Effector memory CD4-positive, alpha-beta T cell (primary cell): ENCODE data around the gene BORCS6.

Source experiments
- DNase-seq, 3 donors: peaks; one replicate each; pipeline ENCODE4 v3.0.0-alpha.2; 2020
- H3K27ac ChIP-seq: 2 replicates; pipeline ENCODE4 v1.7.0; 2013; ENCODE audit warnings: mild to moderate bottlenecking, low read length, moderate library complexity; ENCODE audit not compliant: insufficient read depth, poor library complexity, severe bottlenecking
- H3K27me3 ChIP-seq: replicated peaks from 2 replicates; pipeline ENCODE4 v1.7.0; 2013; ENCODE audit warnings: mild to moderate bottlenecking, low read length; ENCODE audit not compliant: insufficient read depth, control insufficient read depth, poor library complexity, severe bottlenecking
- H3K36me3 ChIP-seq: 2 replicates; pipeline ENCODE4 v1.7.0; 2013; ENCODE audit warnings: mild to moderate bottlenecking, low read length, moderate library complexity; ENCODE audit not compliant: control insufficient read depth, insufficient read depth
- H3K4me1 ChIP-seq: 2 replicates; pipeline ENCODE4 v1.7.0; 2013; ENCODE audit warnings: low read length, mild to moderate bottlenecking; ENCODE audit not compliant: control insufficient read depth, insufficient read depth, poor library complexity, severe bottlenecking
- H3K4me3 ChIP-seq: 2 replicates; pipeline ENCODE4 v1.7.0; 2013; ENCODE audit warnings: low read length, low read depth, mild to moderate bottlenecking; ENCODE audit not compliant: insufficient read depth, poor library complexity, severe bottlenecking
- H3K9me3 ChIP-seq: 2 replicates; pipeline ENCODE4 v1.7.0; 2013; ENCODE audit warnings: mild to moderate bottlenecking, low read length, moderate library complexity; ENCODE audit not compliant: control insufficient read depth

The BORCS6 gene

DNA sequence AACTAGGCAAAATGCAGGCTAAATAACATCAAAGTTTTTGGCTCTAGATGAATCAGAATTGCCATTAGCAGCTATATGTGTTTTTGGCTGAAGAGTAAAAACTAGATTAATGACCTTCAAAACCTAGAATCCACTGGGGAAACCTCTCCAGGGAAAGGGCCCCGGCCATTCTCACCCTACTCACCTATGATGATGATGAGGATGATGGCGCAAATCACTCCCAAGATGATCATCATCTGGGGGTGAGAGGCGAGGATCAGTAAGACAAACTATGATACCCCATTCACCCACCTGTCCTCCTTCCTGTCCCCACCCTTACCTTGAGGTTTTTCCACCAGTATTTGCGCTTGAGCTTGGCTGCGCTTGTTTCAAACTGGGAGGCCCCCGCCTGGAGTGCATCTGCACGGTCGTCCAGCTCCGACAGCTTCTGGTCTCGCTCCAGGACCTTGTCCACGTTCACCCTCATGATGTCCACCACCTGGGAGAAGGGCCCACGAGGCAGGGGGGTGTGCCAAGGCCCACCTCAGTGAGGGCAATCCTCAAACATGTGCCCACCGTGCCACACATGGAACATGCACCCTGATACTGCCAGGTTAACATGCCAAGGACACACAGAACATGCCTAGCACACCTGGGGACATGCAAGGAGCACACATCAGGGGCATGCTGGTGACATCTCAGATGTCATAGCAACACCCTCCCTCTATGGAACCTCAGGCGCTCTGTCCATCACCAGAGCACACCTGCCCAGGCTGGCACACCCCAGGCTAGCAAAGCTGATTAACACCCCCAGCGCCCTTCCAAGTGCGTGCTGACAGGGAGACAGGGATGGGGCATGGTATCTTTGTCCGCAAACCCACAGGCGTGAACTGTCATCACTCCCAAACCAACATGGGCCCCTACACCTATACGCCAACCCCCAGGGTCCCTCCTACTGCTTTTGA, 28.4 kb downstream of the BORCS6 start:
- peaks cover 48% of the 10 kb centered on the region for H3K4me1 ChIP-seq
- peak overlapping the region; percentile 95 for H3K4me3 ChIP-seq
- DNase-seq = no peak
- no peaks in the 10 kb centered on the region for H3K9me3 ChIP-seq
- H3K27ac ChIP-seq = peak overlapping the region; percentile 97
- H3K27me3 ChIP-seq = no peaks in the 10 kb centered on the region
- H3K36me3 ChIP-seq = peaks cover 27% of the 10 kb centered on the region

DNA sequence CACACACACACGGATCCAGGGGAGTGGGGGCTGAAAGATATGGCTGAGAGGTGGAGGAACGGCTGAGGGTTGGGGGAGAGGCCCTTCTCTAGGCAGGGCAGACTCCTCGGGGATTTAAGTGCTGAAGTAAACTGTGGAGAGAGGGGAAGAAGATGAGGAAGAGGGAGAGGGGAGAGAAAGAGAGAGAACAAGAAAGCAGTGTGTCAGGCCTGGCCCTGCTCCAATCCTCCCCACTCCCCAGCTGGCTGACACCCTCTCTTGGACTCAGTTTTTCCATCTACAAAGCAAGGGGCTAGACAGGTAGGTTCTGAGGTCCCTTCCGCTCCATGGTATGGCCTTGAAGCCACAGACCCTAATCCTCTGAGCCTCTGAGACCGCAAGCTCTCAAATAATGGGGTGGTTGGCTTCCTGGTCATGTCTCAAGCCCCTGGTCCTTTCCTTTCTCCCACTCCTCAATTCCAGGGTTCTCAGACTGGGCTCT, 29.2 kb downstream of the BORCS6 start:
- no peak for DNase-seq
- no peaks in the 10 kb centered on the region for H3K27me3 ChIP-seq
- no peaks in the 10 kb centered on the region for H3K9me3 ChIP-seq
- H3K4me1 ChIP-seq = peaks cover 48% of the 10 kb centered on the region
- peak overlapping the region; percentile 97 for H3K27ac ChIP-seq
- no peak overlapping the region for H3K4me3 ChIP-seq
- peaks cover 27% of the 10 kb centered on the region for H3K36me3 ChIP-seq

DNA sequence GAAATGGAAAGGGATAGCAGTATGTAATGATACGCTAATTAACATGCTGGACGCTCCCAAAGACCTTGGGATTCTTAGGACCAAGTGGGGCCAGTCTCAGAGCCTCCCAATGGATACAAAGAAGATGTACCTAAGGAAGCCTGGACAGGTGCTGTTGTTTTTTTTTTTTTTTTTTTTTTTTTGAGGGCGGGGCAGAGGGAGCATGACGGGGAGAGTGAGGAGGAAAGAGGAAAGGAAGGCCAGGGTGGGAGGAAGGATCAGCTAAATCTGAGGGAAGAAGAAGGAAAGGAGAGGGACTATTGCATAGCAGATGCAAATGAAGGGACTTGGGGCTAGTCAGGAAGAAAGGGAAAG, 29.8 kb downstream of the BORCS6 start:
- Histone ChIP-seq H3K36me3 (peaks cover 27% of the 10 kb centered on the region), H3K27me3 (no peaks in the 10 kb centered on the region), H3K27ac (peak overlapping the region; percentile 35), H3K9me3 (no peaks in the 10 kb centered on the region), H3K4me3 (no peak overlapping the region), H3K4me1 (peaks cover 53% of the 10 kb centered on the region)
- no peak for DNase-seq

DNA sequence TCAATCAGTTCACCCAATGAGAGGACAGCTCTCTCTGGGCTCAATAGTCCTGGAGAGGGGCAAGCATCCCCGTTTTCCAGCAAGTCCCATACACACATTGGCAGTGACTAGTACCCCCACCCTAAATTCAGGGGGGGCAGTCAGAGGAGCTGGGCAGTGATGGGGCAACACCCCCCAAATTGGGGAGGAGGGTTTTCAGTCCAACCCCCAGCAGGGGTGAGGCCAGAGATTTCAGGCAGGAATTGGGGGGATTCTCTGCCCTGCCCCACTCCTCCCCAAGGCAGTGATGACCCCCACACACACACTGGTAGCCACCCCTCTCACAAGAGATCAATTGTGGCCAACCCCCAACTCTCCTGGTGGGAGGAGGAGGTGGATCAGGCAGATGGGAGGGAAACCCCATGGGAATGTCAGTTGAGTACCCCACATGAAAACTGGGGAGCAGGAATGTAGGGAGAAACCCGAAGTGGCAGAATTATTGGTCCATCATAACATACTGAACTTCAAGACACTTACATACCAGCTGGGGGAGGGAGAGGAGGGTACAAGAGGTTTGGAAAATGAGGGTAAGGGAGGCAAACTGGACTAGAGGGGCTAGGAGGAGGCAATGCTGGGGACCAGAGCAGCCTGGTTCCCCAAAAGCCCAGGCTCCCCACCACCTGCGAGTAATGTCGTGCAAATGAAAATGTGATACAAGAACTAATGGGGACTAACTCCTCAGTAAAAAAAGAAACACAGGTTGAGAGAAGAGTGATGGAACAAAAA, 30.3 kb downstream of the BORCS6 start:
- Histone ChIP-seq H3K36me3 (peaks cover 27% of the 10 kb centered on the region), H3K9me3 (no peaks in the 10 kb centered on the region), H3K4me1 (peaks cover 52% of the 10 kb centered on the region), H3K27me3 (no peaks in the 10 kb centered on the region), H3K4me3 (no peak overlapping the region), H3K27ac (peak overlapping the region; percentile 35)
- DNase-seq = no peak

DNA sequence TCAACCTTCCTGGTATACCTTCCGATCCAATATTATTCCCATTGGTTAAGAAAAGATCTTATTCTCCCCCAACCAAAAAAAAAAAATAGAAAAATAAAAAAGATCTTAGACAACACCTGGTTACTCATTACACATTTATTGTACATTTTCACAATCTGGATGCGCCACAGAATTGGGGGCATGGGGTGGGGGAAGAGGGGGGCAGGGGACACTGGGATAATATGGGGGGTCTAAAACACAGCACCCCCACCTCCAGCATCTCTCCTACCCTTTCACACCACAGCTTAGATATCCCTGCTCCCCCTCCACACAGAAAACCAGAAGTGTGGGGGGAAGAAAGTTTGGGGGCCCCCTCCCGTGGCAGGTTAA, 31.0 kb downstream of the BORCS6 start:
- H3K4me3 ChIP-seq = no peak overlapping the region
- H3K36me3 ChIP-seq = peaks cover 27% of the 10 kb centered on the region
- peak overlapping the region; percentile 35 for H3K27ac ChIP-seq
- DNase-seq = no peak
- H3K27me3 ChIP-seq = no peaks in the 10 kb centered on the region
- no peaks in the 10 kb centered on the region for H3K9me3 ChIP-seq
- peaks cover 51% of the 10 kb centered on the region for H3K4me1 ChIP-seq

DNA sequence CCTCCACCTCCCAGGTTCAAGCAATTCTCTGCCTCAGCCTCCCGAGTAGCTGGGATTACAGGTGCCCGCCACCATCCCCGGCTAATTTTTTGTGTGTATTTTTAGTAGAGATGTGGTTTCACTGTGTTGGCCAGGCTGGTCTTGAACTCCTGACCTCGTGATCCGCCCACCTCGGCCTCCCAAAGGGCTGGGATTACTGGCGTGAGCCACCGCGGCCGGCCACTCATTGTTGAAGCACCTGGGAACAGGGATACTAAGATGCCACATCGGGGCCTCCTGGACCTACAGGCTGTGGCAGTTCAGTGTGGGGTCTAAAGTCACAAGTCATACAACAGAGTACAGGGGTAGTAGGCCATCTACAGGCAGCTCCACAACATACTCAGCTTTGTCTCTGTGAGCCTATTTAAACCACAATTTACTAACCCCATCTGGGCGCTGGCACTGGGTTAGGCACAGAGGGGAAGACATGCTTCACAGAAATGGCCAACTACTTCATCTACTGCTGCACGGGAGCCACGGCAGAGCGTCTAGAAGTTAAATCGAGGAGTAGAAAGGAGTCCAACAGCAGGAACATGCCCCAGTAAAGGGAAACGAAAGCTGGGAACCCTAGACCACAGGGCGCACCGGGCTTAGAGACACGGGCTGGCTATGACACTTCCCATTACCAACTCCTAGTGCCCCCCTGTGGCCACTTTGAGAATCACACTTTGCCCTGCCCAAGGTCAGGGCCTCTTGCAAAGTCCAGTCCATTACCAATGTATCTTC, 31.5 kb downstream of the BORCS6 start:
- Histone ChIP-seq H3K27ac (peak overlapping the region; percentile 66), H3K4me1 (peaks cover 51% of the 10 kb centered on the region), H3K4me3 (no peak overlapping the region), H3K9me3 (no peaks in the 10 kb centered on the region), H3K27me3 (no peaks in the 10 kb centered on the region), H3K36me3 (peaks cover 27% of the 10 kb centered on the region)
- peak; percentile 70 to 84 (median 78) for DNase-seq

DNA sequence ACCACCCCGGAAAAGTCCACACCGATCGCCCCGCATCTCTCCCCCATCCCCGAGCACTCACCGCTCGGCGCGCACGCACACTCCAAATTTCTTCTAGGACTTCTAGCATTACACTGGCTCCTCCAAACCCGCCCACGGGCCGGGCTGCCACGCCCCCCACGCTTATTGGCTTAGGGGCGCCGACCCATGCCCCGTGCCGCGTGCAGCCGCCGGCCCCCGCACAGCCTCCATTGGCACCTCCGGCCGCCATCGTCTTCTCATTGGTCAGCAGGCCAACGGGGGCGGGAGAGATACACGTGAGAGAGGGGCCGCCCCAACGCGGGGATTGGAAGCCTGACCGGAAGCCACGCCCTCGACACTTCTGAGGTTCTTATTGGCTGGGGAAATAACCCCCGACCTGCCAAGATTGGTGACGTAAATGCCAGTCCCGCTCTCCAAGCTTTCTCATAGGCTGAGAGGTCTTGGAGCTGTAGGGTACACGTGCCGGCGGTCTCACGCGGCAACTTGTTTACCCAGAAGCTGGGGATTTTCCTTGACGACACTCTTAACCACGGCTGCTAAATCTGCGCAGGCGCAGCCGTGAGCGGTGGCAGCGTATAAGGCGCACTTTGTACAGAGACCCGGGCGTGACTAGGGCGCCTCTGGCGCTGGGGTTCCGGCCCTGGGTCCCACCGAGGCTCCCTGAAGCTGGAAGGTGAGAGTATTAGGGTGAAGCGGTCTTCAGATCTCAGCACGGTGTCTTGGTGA, 33.6 kb downstream of the BORCS6 start:
- peak; percentile 100 for DNase-seq

DNA sequence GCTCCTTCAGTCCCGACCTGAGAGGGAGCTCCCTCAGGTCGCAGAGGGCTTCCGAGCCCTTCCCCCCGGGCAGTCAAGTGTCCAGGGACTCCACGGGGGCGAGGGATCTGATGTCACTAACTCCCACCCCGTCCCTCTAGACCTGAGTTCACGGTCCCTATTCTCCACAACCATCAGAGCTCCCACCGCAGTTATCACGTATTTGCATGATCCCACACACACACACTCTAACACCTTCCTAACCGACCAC, 34.1 kb downstream of the BORCS6 start:
- Histone ChIP-seq H3K4me1 (peaks cover 60% of the 10 kb centered on the region), H3K4me3 (peak overlapping the region; percentile 94), H3K36me3 (peaks cover 25% of the 10 kb centered on the region), H3K27me3 (no peaks in the 10 kb centered on the region), H3K27ac (peak overlapping the region; percentile 100), H3K9me3 (no peaks in the 10 kb centered on the region)
- no peak for DNase-seq

More for the DNA sequence above, 33.6 kb downstream of the BORCS6 start:
- Histone ChIP-seq H3K4me1 (peaks cover 60% of the 10 kb centered on the region), H3K4me3 (peak overlapping the region; percentile 94), H3K27ac (peak overlapping the region; percentile 100), H3K9me3 (no peaks in the 10 kb centered on the region), H3K36me3 (peaks cover 27% of the 10 kb centered on the region), H3K27me3 (no peaks in the 10 kb centered on the region)

DNA sequence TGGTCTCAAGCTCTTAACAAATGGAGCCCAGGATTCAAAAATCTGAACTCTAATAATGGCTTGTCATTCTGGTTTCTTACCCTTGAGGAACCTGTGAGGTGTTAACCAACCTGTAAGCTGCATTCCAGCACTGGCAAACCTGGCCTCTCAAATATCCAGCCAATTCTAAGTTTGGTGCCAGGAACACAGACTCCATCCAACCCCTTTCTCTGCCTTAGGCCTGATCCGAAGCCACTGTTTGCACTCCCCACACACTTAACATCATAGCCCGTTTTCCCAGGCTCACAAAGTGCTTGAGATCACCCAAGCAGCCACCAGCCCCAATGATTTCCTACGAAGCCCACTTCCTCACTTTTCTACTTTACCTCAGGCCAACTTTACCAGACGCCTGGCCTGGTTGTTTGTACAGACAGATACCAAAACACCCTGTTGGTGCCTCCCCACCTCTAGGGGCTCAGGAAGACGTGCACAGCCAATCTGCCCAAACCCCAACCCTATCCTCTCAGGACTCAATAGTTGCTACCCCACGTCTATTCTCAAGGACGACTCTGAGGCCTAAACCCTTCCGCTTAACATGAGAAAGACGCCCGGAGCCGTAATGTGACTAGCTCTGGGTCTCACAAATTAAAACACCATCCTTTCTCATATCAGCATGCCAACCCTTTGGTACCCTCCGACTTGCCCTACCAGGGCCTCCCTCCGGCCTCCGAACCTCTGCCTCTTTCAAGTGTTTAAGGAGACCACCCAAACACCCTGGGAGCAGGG, 34.6 kb downstream of the BORCS6 start:
- Histone ChIP-seq H3K4me3 (peak overlapping the region; percentile 94), H3K36me3 (peaks cover 22% of the 10 kb centered on the region), H3K27ac (peak overlapping the region; percentile 100), H3K4me1 (peaks cover 60% of the 10 kb centered on the region), H3K27me3 (no peaks in the 10 kb centered on the region), H3K9me3 (no peaks in the 10 kb centered on the region)
- no peak for DNase-seq
